HepG2 (cell line): ENCODE data around the gene MC1R. TPM values are rescaled to one million over a fixed set of nuclear protein-coding genes. Genes with fewer than 3 reads are reported as not detected.
A peak's percentile ranks its signal among the peaks of the same experiment; 100 is the strongest.

ENCODE experiments used
- ATAC-seq: fragments of 200-7000 bp; cut with Tn5 transposase; 3 replicates; pipeline ENCODE4 v1.9.1; 2020; ENCODE audit warnings: mild to moderate bottlenecking, moderate library complexity
- BruUV-seq: library from RNA; stranded (reverse); fragments of 400-500 nt; replicated peaks from 2 replicates; lab custom pipeline; 2021; lab: Mats Ljungman, UMichigan
- CTCF ChIA-PET: fragments of 300-600 bp; formaldehyde crosslinking; extraction: SDS; loops from one replicate; lab custom pipeline; 2021; ENCODE audit warnings: low total read pairs, inconsistent platforms, low intra/inter-chr PET ratio; lab: Yijun Ruan, JAX
- POLR2A ChIA-PET: fragments of 350-600 bp; sonication (Branson Sonifier 250); formaldehyde crosslinking; loops from one replicate; lab custom pipeline; 2020; ENCODE audit warnings: antibody characterized with exemption, inconsistent platforms; lab: Yijun Ruan, JAX
- DNase-seq: peaks from one replicate; pipeline ENCODE4 v3.0.0-alpha.2; 2015; ENCODE audit warnings: low spot score
- FAIRE-seq: peaks from 3 replicates; lab custom pipeline; 2011; peaks lifted over from hg19 to GRCh38; lab: Jason Lieb, UNC
- H2AFZ ChIP-seq: one replicate; pipeline ENCODE4 v1.6.1; 2011; ENCODE audit warnings: low read length, inconsistent platforms
- H3K27ac ChIP-seq: fragments of 300-600 bp; 3 replicates; pipeline ENCODE4 v1.8.0; 2011; ENCODE audit warnings: mixed run types, mild to moderate bottlenecking, mixed read lengths, low read length, inconsistent platforms; ENCODE audit not compliant: insufficient read depth; ENCODE audit errors: extremely low read length
- H3K27me3 ChIP-seq, 2 experiments: fragments of 200-600 bp in 1 of 2; 2 replicates in 1 of 2; 3 replicates in 1 of 2; pipeline versions ENCODE4 v1.6.0 to v1.8.0; 2011; ENCODE audit warnings: low read length in 2 of 2, mild to moderate bottlenecking in 2 of 2, moderate library complexity in 2 of 2, inconsistent platforms in 1 of 2; ENCODE audit not compliant: insufficient read depth in 2 of 2, control insufficient read depth in 1 of 2
- H3K36me3 ChIP-seq, 2 experiments: fragments of 200-600 bp in 1 of 2; replicated peaks in 1 of 2; 2 replicates in 1 of 2; 3 replicates in 1 of 2; pipeline versions ENCODE4 v1.5.1 to v1.8.0; 2011; ENCODE audit warnings: low read length in 2 of 2, inconsistent platforms in 1 of 2; ENCODE audit not compliant: insufficient read depth in 2 of 2, control insufficient read depth in 1 of 2
- H3K4me1 ChIP-seq: 2 replicates; pipeline ENCODE4 v1.5.1; 2012; ENCODE audit warnings: low read length, inconsistent platforms; ENCODE audit not compliant: insufficient read depth
- H3K4me2 ChIP-seq: 2 replicates; pipeline ENCODE4 v1.6.0; 2011; ENCODE audit warnings: low read depth, low read length, inconsistent platforms
- H3K4me3 ChIP-seq, 3 experiments: fragments of 200-600 bp in 1 of 3; sonication (generic), shearing (Covaris generic) in 1 of 3; replicated peaks in 1 of 3; 2 replicates each; pipeline ENCODE4 v1.5.1; 2011 to 2016; ENCODE audit warnings: low read length in 3 of 3, inconsistent platforms in 2 of 3, low read depth in 2 of 3, mild to moderate bottlenecking in 2 of 3, control low read depth in 1 of 3, mixed read lengths in 1 of 3; ENCODE audit not compliant: insufficient read depth in 1 of 3
- H3K79me2 ChIP-seq: one replicate; pipeline ENCODE4 v1.6.1; 2011; ENCODE audit warnings: low read length, inconsistent platforms; ENCODE audit not compliant: insufficient read depth
- H3K9ac ChIP-seq: 2 replicates; pipeline ENCODE4 v1.6.0; 2011; ENCODE audit warnings: mild to moderate bottlenecking, low read depth, low read length, inconsistent platforms; ENCODE audit not compliant: insufficient read depth
- H3K9me3 ChIP-seq: 2 replicates; pipeline ENCODE4 v1.5.1; 2012; ENCODE audit warnings: mild to moderate bottlenecking, low read length
- H4K20me1 ChIP-seq: 2 replicates; pipeline ENCODE4 v1.6.0; 2011; ENCODE audit warnings: inconsistent platforms, mild to moderate bottlenecking, low read length, moderate library complexity; ENCODE audit not compliant: insufficient read depth
- AGO2 ChIP-seq: fragments of 200-400 bp; formaldehyde crosslinking; optimal IDR thresholded peaks from 2 replicates; pipeline ENCODE3; 2017; ENCODE audit warnings: mild to moderate bottlenecking, low read depth, low read length, moderate library complexity
- YY1 ChIP-seq: IDR thresholded peaks from 2 replicates; pipeline ENCODE4 v1.6.1; 2011; ENCODE audit warnings: low read length, low read depth, moderate library complexity, mild to moderate bottlenecking; ENCODE audit not compliant: insufficient read depth, insufficient replicate concordance
- WGBS: methylation state at CpG from one replicate; pipeline ENCODE4 v1.1.6; 2017; ENCODE audit warnings: low lambda C conversion rate; 5-methylcytosine and 5-hydroxymethylcytosine counted together
- in situ Hi-C: cut with HindIII; loops from 2 replicates; pipeline ENCODE4 v1.10.0; 2017; ENCODE audit warnings: low pct_unique_long_range_greater_than_20kb; ENCODE audit not compliant: extremely low pct_ligation_motif_present
- intact Hi-C: fragments of 100-400 bp; cut with micrococcal nuclease; formaldehyde crosslinking; loops from one replicate; pipeline ENCODE4 v1.10.0; 2022; ENCODE audit not compliant: unreplicated experiment
- polyA plus RNA-seq, 8 experiments: library from polyadenylated mRNA; depleted of rRNA in 3 of 8; stranded (reverse) in 7 of 8; unstranded in 1 of 8; fragments of >200 nt; fragmentation: Illumina TruSeq in 4 of 8; extraction: Trizol in 4 of 8; gene quantifications; 2 replicates each; pipeline versions ENCODE4 v1.2.1 to v1.2.3, GENCODE V29; 2011 to 2016; ENCODE audit warnings: low read depth in 4 of 8, missing spikeins in 1 of 8, mixed read lengths in 1 of 8; ENCODE audit not compliant: insufficient read depth in 1 of 8
- total RNA-seq, 5 experiments: library from RNA; depleted of rRNA; stranded (reverse); fragments of >200 nt; fragmentation: Illumina TruSeq; extraction: Trizol; gene quantifications; 2 replicates each; pipeline ENCODE4 v1.2.3, GENCODE V29; 2016; ENCODE audit warnings: low read depth in 1 of 5
- TF ChIP-seq, protein P1 (sequence below): sonication (generic); formaldehyde crosslinking; IDR thresholded peaks from 2 replicates; pipeline ENCODE4 v1.4.0; 2020; ENCODE audit warnings: mild to moderate bottlenecking, missing genetic modification reagents

MC1R gene
- total and polyA plus RNA-seq, 2 of the 13 experiments (the other 11 are each of a cell fraction or from before 2014, with no cell fraction given): 9.1 to 14.8 TPM

DNA sequence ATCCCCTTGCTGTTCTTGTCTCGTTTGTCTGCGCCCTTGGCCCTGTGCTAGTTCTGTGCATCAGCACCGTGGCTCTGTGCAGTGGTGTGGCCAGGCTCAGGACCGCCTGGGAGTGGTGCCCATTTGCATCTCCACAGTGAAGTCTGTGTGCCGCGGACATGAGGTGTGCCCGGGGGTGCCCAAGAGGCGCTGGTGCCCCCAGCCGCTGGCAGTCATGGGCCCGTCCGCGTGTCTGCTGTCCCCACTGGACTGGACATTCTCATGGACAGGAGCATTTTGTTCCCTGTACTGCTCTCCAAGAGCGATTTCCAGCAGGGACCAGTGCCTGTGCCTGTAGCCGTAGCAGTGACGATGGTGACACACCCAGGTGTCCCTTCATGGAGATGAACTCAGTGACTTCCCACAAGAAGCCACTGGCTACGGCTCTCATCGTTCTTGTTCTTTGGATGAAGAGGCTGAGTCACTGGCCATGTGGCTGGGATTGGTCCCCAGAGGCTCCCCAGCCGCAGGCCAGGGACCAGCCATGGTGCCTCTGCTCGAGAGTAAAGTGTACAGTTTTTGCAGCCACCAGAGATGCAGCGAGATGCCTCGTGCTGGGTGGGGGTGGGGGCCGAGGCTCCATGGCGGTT lies 13.0 kb upstream of the MC1R start:
- Histone ChIP-seq H3K9ac (no peak overlapping the region), H3K79me2 (no peaks in the 10 kb centered on the region), H3K4me3 (no peak overlapping the region), H3K4me1 (no peaks in the 10 kb centered on the region; the same call in 1 of the 2 replicates), H3K36me3 (peaks cover 31 to 51% of the 10 kb centered on the region in 2 experiments), H3K9me3 (no peaks in the 10 kb centered on the region), H2AFZ (no peak overlapping the region), H3K27me3 (no peaks in the 10 kb centered on the region), H3K4me2 (no peak overlapping the region), H4K20me1 (no peaks in the 10 kb centered on the region; the same call in 1 of the 2 replicates), H3K27ac (no peak overlapping the region)
- TF ChIP-seq, protein P1, sequence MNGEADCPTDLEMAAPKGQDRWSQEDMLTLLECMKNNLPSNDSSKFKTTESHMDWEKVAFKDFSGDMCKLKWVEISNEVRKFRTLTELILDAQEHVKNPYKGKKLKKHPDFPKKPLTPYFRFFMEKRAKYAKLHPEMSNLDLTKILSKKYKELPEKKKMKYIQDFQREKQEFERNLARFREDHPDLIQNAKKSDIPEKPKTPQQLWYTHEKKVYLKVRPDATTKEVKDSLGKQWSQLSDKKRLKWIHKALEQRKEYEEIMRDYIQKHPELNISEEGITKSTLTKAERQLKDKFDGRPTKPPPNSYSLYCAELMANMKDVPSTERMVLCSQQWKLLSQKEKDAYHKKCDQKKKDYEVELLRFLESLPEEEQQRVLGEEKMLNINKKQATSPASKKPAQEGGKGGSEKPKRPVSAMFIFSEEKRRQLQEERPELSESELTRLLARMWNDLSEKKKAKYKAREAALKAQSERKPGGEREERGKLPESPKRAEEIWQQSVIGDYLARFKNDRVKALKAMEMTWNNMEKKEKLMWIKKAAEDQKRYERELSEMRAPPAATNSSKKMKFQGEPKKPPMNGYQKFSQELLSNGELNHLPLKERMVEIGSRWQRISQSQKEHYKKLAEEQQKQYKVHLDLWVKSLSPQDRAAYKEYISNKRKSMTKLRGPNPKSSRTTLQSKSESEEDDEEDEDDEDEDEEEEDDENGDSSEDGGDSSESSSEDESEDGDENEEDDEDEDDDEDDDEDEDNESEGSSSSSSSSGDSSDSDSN: no peak
- TF ChIP-seq AGO2 (peak; percentile 14), YY1 (no peak)
- no peak for ATAC-seq
- no peak for FAIRE-seq
- no peak for DNase-seq
- no TSS peak for BruUV-seq
- in situ Hi-C loops (no loop called here), intact Hi-C loops (no loop called here)
- ChIA-PET CTCF (no interaction called here), POLR2A (interaction anchor here (1.2 to 8.1 kb wide), 4 partner anchors 13 to 32 kb away, joined by 3 to 78 read pairs (median 17); partner anchors contain the start of genes MC1R, TCF25 and TUBB3)
- WGBS: 99% methylated on average over 22 of the region's 23 CpGs
